Fibroblast of upper back skin (primary cell): Measurements from ENCODE around the gene PHF5A.
"Not testable (repeated sequence)": the region's sequence is repeated elsewhere in the genome, so short reads cannot be mapped to it uniquely, and the experiment has no call there.

ENCODE experiments used
- DNase-seq: peaks from one replicate; pipeline ENCODE4 v3.0.0-alpha.2; 2013

The PHF5A gene

GRCh38 chr22:41487037-41487935 lies 18.8 kb upstream of the PHF5A start:
- DNase-seq = peak; percentile 5

DNA sequence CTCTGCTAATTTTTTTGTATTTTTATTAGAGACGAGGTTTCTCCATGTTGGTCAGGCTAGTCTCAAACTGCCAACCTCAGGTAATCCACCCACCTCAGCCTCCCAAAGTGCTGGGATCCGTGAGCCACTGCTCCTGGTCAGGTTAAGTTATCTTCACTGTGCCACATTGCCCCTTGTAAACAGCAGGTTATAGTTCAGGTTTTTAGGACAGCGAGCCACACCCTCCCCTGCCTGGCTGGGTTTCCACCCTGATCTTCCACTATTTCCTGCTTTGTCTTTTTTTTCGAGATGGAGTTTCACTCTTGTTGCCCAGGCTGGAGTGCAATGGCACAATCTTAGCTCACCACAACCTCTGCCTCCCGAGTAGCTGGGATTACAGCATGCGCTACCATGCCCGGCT lies 16.5 kb upstream of the PHF5A start:
- no peak for DNase-seq

- DNase-seq = peak; percentile 55
Observed at GRCh38 chr22:41482319-41482935, 13.9 kb upstream of the PHF5A start.

- no peak for DNase-seq
Observed at GRCh38 chr22:41481925-41482318, 13.4 kb upstream of the PHF5A start.

DNA sequence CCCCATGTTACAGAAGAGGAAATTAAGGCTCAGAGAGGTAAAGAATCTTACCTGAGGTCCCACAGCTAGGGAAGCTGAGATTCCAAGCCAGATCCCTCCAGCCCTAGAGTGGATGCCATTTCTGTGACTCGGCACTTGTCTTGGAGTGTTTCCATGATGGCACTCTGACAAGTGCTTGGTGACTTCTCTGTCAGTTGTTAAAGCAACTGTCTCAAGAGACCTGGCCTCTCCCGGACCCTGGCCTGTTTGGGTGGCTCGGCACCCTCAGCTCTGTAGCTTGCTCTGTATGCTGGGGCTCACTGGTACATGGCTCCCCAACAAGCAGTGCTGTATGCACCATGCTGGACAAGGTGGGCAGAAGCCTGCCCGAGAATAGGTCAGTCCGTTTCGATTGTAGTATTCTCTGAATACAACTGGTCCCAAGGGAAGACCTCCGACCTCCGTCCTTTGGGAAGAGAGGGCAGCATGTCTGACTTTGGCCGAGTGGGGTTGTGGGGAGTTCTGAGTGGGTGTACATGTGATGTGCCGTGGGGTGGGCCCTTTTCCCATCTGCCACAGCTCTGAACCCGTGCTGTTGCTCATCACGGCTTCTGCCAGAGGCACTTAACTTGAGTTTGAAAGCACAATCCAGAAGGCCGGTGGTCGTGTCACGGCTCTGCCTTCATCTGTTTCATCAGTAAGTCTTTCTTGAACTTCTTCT lies 12.8 kb upstream of the PHF5A start:
- peak; percentile 42 for DNase-seq

GRCh38 chr22:41480397-41480735 lies 11.9 kb upstream of the PHF5A start:
- peak; percentile 71 for DNase-seq

DNA sequence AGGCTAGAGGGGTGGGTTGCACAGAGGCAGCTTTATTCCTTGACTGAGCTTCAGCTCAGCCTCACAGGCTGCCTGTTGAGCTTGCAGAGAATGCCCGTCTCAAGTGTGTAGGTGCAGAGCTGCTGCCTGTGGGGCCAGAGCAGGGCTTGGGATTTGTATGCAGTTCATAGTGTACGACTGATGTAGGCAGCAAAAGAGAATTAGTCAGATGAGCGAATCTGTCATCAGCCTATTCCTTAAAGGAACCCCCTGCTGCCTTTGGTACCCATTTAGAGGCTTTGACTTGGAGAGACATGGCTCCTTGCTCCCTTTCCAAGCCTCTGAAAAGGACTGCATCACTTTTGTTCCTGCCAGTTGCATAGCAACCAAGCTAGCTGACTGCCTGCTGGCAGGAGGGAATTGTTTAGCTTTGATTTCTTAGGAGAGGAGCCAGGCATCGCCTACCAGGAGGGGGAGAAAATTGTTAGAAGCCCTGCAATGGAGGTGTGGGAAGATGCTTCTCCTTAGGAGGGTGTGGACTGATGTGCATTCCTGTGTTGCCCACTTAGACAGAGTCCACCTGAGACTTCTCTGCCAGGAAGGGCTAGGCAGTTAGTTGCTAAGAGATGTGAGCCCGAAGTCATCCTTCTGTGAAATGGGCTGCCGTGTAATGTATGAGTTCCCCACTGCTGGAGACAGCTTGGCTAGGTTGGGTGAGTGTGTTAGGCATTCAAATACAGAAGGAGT lies 11.3 kb upstream of the PHF5A start:
- DNase-seq = peak; percentile 68

DNA sequence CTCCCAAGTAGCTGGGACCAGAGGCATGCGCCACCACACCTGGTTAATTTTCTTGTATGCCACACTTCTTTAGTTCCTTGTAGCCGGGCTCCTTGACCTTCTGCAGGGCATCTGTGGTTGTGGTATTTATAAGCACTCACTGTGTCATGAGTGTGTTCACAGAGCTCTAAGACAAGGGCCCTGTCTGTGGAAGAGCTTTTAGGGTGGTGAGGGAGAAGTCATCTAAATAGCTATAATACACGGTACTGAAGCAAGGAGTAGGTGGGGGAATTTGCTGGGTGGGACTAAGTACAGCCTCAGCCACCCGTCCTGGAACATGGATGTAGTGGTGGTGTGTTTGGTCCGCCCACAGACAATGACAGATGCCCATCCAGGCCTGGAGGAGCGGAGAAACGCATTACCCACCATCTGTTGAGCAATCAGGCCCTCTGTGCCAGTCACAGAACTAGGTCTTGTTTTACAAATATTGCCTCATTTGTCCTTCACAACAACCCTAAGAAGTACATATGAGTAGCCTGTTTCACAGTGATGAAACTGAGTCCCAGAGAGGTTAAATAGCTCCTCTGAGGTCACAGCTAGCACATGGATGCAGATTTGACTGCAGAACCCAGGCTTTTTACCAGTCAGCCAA lies 10.5 kb upstream of the PHF5A start:
- no peak for DNase-seq

GRCh38 chr22:41478473-41478872 lies 10.0 kb upstream of the PHF5A start:
- DNase-seq = no peak

DNA sequence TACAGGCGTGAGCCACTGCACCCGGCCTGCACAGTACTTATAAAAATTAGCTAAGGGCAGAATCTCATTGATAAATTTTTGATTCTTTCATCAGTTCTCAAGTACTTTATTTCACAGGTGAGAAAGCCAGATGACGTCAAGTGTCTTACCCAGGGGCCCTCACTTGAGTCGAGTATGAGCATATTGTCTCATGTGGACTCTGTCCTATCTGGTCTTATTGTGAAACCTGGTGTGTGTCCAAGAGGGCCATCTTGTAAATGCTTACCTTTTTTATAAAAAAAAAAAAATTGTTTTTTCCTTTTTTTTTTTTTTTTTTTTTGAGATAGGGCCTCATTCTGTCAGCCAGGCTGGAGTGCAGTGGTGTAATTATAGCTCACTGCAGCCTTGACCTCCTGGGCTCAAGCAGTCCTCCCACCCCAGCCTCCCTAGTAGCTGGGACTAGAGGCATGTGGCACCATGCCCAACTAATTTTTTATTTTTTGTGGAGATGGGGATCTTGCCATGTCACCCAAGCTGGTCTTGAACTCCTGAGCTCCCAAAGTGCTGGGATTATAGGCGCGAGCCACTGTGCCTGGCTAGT lies 6.5 kb upstream of the PHF5A start:
- no peak for DNase-seq

- DNase-seq = no peak
Observed at GRCh38 chr22:41471568-41471967, 3.1 kb upstream of the PHF5A start.

- no peak for DNase-seq
Observed at GRCh38 chr22:41470886-41471285, 2.4 kb upstream of the PHF5A start.

GRCh38 chr22:41469218-41469851 lies 843 bp upstream of the PHF5A start:
- no peak for DNase-seq

DNA sequence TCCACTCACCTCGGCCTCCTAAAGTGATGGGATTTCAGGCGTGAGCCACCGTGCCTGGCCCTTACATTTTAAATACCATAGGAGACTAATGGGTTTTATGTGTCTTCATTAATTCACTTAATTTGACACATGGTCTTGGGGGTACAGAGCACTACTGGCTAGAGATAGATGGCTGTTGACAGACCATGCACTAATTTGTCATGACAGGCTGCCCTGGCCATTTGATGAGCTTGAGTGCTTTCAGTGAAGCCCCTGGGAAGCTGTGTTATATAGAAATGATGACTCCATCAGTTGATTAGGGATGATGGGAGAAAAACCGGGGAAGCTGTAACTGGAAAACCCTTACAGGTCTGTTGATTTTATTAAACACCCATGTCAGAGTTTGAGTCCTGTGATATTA lies 6.6 kb downstream of the PHF5A start:
- DNase-seq = no peak

DNA sequence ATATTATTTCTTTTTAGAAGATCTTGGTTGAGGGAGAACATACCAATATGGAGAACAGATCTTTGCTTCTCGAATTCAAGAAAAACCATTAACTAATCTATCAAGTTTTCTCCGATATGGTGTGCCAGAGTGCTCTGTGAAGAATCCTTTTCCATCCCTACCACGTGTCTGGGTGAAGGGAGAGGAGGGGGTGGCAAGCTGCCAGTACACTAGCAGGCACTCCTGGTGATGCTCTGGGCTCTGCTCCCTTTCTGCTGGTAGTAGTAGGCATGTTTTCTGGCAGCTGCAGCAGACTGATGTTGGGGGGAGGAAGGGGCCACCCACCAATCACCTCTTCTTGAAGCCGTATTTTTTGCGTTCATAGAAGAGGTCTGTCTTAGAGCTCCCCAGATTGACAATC lies 8.4 kb downstream of the PHF5A start:
- DNase-seq = not testable (repeated sequence)

GRCh38 chr22:41459431-41459830 lies 9.1 kb downstream of the PHF5A start:
- DNase-seq = no peak

GRCh38 chr22:41458161-41458728 lies 10.2 kb downstream of the PHF5A start:
- DNase-seq = no peak

DNA sequence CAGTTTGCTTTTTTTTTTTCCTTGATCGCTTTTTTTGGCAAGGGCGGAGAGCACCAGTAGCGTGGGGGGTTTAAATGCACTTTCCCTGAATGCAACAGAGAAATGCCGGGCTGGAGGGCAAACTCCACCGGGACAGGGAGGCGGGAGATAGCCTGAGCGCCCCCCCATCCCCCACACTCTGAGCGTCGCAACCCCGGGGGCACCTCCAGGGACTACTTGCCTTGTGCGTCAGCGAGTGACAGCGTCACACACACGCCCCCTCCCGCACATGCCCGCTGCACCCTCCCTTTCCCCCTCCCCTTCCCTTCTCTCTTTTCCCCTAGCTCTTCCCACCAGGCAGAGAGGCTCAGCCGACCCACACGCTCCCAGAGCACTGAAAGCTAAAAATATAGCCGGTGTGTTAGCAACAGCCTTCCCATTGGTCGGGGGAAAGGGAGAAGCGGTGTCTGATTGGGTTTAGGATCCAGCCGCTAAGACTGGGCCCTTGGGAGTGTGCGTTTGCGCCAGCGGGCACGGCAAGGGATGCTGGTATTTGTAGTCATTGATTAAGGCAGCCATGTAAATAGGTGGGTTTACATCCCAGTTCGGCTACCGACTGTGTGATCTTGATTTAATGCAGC lies 20.2 kb downstream of the PHF5A start:
- DNase-seq = peak; percentile 99

- DNase-seq = peak; percentile 60
Observed at GRCh38 chr22:41447435-41448188, 20.9 kb downstream of the PHF5A start.
